Stimulated activated effector memory CD8-positive, alpha-beta T cell treated with anti-CD3 and anti-CD28 coated beads, Interleukin-12 subunit alpha, Interleukin-12 subunit beta, amount 100 ng/mL, for 72 hours (primary cell): ENCODE measurements around the gene STYXL1.
A peak's percentile ranks its signal among the peaks of the same experiment; 100 is the strongest.
"Not testable (repeated sequence)": the region's sequence is repeated elsewhere in the genome, so short reads cannot be mapped to it uniquely, and the experiment has no call there.

Experiments
- ATAC-seq: fragments of 150-1000 bp; cut with Tn5 transposase; 2 replicates; pipeline ENCODE4 v1.10.0; 2021
- DNase-seq, 2 donors: peaks; one replicate each; pipeline ENCODE4 v3.0.0; 2021 to 2022; ENCODE audit warnings: low spot score in 2 of 2
- H3K27ac Mint-ChIP-seq: one replicate; pipeline ENCODE4 v1.8.0; 2022; ENCODE audit warnings: mild to moderate bottlenecking, mixed read lengths
- H3K36me3 Mint-ChIP-seq: one replicate; pipeline ENCODE4 v1.8.0; 2022; ENCODE audit warnings: mild to moderate bottlenecking, mixed read lengths
- H3K4me1 Mint-ChIP-seq: one replicate; pipeline ENCODE4 v1.8.0; 2022; ENCODE audit warnings: mixed read lengths
- H3K4me3 Mint-ChIP-seq: one replicate; pipeline ENCODE4 v1.8.0; 2022; ENCODE audit warnings: mild to moderate bottlenecking, mixed read lengths
- H3K9me3 Mint-ChIP-seq: one replicate; pipeline ENCODE4 v1.8.0; 2022; ENCODE audit warnings: mixed read lengths

Gene STYXL1, protein sequence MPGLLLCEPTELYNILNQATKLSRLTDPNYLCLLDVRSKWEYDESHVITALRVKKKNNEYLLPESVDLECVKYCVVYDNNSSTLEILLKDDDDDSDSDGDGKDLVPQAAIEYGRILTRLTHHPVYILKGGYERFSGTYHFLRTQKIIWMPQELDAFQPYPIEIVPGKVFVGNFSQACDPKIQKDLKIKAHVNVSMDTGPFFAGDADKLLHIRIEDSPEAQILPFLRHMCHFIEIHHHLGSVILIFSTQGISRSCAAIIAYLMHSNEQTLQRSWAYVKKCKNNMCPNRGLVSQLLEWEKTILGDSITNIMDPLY

DNA sequence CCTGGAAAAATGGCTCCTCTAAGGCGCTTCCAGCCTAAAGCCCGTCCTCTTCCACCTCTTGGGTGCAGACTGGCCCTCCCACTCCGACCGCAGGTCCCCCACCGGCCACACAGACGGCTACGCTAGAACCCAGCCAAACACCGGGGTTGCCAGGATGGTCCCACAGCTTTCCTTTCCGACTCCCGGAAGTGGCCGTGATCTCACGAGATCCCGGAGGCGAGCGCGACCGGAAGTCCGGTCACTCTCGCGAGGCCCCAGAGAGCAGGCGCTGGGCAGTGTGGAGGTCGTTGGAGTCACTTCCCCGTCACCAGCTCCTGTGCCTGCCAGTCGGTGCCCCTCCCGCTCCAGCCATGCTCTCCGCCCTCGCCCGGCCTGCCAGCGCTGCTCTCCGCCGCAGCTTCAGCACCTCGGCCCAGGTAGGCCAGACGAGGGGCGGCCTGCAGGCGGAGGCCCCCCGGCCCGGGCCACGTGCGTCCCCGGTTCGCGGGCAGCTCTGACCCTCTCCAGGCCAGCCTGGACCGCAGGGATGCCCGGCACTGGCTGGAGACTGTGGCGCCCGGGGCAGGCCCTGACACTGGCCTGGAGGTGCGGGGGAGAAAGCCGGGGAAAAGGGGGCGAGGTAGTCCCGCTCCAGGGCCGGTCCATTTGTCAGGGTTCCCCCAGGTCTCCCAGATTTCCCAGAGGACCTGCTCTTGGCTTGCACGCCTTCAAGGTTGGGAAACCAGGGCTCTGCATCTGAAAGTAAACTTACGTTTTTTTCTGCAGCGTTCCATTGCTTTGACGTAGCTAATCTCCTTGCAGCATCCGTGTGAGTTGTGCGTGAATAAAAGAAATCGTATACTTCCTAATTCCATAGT, at the start of gene STYXL1, which contains the start of gene MDH2:
Gene STYXL1, minus strand, starts transcription at position 190 of the 857 bp plus-strand sequence. CDS start 17,477 bp downstream, outside the sequence.
Gene MDH2, plus strand, starts transcription at position 296 of the 857 bp plus-strand sequence. Its CDS starts 55 bp downstream, at position 351.
- peaks cover 46% of the 10 kb centered on the region for H3K4me1 Mint-ChIP-seq
- peak within 1 kb of the TSS; percentile 97 for H3K4me3 Mint-ChIP-seq
- ATAC-seq (peak; percentile 98), DNase-seq (peak; percentile 84 to 94)
- H3K27ac Mint-ChIP-seq: peak within 1 kb of the TSS; percentile 100
- H3K36me3 Mint-ChIP-seq: peaks cover 50% of the 10 kb centered on the region
- H3K9me3 Mint-ChIP-seq: peaks cover 3% of the 10 kb centered on the region

DNA sequence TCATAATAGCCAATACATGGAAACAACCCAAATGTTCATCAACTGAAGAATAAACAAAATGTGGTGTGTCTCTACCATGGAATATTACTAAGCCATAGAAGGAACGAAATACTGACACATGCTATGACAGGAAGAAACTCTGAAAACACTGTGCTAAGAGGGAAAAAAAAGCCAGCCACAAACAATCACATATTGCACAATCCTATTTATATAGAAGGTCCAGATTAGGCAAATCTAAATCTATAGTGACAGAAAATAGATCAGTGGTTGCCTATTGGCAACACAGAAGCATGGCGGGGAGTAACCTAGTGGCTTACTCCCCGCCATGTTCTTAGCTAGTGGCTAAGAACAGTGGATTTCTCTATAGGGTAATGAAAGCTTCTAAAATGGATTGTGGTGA, 48.1 kb upstream of the STYXL1 start:
- DNase-seq (no peak), ATAC-seq (no peak)
- H3K4me1 Mint-ChIP-seq: no peaks in the 10 kb centered on the region
- no peaks in the 10 kb centered on the region for H3K9me3 Mint-ChIP-seq
- no peaks in the 10 kb centered on the region for H3K36me3 Mint-ChIP-seq
- H3K4me3 Mint-ChIP-seq: no peak overlapping the region
- no peak overlapping the region for H3K27ac Mint-ChIP-seq

DNA sequence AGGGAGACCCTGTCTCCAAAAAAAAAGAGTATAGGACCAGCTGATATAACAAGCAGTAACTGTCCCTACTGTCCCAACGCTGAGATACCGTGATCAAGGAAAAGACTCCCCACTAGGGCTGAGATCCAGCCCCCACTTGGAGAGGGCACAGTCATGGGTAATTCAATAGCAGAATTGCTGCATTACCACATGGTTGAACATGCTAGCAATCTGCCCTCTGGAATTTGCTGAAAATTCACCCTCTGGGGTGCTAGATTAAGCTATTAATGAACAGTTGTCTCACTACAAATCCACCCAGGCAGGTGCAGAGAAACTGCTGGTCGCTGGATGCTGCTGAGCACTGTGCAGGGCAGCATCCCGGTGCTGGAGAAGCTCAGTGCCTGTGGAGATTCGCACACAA, 46.5 kb upstream of the STYXL1 start:
- not testable (repeated sequence) for ATAC-seq, H3K36me3 Mint-ChIP-seq, H3K27ac Mint-ChIP-seq, DNase-seq, H3K4me3 Mint-ChIP-seq, H3K4me1 Mint-ChIP-seq, H3K9me3 Mint-ChIP-seq

DNA sequence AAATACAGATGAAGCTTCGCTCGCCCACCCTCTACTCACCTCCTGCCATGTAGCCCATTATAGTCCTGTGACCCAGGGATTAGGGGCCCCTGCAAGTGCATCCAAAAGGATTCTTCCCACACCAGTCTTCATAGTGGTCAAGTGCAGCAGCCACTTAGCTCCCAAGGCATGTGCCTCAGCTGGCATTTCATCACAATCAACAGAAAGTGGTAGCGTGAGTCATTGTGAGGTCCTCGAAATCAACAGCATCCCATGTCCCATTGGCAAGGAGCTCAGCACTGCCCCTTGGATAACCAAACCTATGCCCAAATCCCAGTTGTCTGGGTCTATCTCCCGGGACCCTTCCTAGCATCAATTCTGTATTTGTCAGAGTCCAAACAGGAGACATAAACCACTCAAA, 45.7 kb upstream of the STYXL1 start:
- not testable (repeated sequence) for DNase-seq, H3K36me3 Mint-ChIP-seq, H3K27ac Mint-ChIP-seq, ATAC-seq, H3K4me1 Mint-ChIP-seq, H3K9me3 Mint-ChIP-seq, H3K4me3 Mint-ChIP-seq

DNA sequence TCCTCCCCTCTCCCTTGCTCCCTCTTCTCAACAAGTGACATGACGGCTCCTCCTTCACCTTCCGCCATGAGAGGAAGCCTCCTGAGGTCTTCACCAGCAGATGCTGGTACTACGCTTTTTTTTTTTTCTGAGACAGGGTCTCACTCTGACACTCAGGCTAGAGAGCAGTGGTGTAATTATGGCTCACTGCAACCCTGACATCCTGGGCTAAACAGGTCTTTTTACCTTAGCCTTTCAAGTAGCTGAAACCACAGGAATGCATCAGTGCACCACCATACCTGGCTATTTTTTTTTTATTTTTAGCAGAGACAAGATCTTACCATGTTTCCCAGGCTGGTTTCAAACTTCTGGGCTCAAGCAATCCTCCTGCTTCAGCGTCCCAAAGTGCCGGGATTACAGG, 43.7 kb upstream of the STYXL1 start:
- H3K9me3 Mint-ChIP-seq: no peaks in the 10 kb centered on the region
- no peak overlapping the region for H3K27ac Mint-ChIP-seq
- no peaks in the 10 kb centered on the region for H3K4me1 Mint-ChIP-seq
- H3K4me3 Mint-ChIP-seq: no peak overlapping the region
- H3K36me3 Mint-ChIP-seq: no peaks in the 10 kb centered on the region
- DNase-seq: no peak
- ATAC-seq: no peak

DNA sequence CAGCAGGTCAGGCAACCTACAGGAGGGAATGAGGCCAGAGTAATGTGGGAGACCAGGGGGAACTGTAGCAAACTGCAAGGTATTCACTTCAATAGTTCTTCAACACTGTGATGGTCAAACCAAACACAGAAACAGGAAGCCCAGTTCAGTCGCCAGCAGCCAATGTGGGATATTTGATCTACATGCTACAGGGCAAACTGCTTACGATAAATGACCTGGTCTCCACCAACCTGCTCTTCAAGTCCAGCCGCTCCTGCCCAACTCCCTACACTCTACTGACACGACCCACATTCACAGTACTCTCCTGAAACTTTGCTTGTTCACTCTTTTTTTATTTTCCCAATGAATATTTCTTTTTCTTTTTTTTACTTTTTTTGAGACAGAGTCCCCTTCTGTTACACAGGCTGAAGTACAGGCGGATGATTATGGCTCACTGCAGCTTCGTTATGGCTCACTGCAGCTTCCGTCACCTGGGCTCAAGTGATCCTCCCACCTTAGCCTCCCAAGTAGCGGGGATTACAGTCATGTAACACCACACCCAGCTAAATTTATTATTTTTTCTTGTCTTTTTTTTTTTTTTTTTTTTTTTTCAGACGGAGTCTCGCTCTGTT, 42.2 kb upstream of the STYXL1 start:
- no peak for ATAC-seq
- Mint-ChIP-seq H3K27ac (no peak overlapping the region), H3K4me1 (no peaks in the 10 kb centered on the region), H3K4me3 (no peak overlapping the region), H3K9me3 (no peaks in the 10 kb centered on the region), H3K36me3 (no peaks in the 10 kb centered on the region)
- no peak for DNase-seq

DNA sequence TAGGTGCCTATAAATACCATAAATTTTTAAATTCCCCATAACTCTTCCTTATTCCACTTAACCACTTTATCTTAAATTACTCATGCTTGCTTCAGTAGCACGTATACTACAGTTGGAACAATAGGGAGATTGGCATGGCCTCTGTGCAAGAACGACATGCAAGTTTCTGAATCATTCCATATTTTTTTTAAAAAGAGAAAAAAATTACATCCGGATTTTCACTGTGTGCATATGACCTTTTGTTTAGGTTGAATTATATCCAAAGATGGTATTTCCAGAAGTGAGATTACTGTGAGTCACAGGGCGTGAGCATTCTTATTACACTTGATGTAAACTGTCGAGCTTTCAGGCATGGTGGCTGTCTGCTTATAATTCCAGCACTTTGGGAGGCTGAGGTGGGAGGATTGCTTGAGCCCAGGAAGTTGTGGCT, 39.6 kb upstream of the STYXL1 start:
- not testable (repeated sequence) for H3K9me3 Mint-ChIP-seq, H3K36me3 Mint-ChIP-seq, DNase-seq, H3K4me1 Mint-ChIP-seq, ATAC-seq, H3K4me3 Mint-ChIP-seq, H3K27ac Mint-ChIP-seq

DNA sequence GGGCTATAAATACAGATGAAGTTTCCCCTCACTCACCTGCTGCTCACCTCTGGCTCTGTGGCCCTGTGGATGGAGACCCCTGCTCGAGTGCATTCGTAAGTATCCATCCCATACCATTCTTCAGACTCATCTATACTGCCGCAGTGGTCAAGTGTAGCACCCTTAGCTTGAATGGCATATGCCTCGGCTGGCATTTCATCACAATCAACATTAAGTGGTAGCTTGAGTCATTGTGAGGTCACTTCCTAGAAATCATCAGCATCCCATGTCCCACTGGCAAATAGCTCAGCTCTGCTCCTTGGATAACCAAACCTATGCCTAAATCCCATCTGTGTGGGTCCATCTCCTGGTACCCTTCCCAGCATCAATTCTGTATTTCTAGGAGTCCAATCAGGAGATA, 38.3 kb upstream of the STYXL1 start:
- H3K9me3 Mint-ChIP-seq: no peaks in the 10 kb centered on the region
- no peak for DNase-seq
- no peaks in the 10 kb centered on the region for H3K4me1 Mint-ChIP-seq
- no peak overlapping the region for H3K4me3 Mint-ChIP-seq
- no peaks in the 10 kb centered on the region for H3K36me3 Mint-ChIP-seq
- no peak for ATAC-seq
- H3K27ac Mint-ChIP-seq: no peak overlapping the region

DNA sequence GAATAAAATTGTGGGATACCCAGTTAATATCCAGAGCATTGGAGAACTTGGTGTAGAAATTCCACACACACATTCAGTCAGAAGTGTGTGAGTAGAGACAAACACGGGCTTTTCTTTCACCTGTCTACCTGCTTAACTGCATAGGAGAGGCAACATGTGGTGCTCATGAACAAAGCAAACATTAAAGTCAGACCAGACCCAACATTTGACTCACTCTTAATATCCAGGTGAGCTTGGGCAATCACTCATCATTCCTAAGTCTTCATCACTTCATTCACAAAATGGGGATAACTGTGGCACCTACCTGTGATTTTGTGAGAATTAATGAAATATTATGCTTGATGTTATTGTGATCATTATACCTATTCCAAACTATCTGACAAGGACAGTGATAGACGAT, 36.3 kb upstream of the STYXL1 start:
- not testable (repeated sequence) for H3K9me3 Mint-ChIP-seq, ATAC-seq, DNase-seq, H3K4me3 Mint-ChIP-seq, H3K4me1 Mint-ChIP-seq, H3K27ac Mint-ChIP-seq, H3K36me3 Mint-ChIP-seq

DNA sequence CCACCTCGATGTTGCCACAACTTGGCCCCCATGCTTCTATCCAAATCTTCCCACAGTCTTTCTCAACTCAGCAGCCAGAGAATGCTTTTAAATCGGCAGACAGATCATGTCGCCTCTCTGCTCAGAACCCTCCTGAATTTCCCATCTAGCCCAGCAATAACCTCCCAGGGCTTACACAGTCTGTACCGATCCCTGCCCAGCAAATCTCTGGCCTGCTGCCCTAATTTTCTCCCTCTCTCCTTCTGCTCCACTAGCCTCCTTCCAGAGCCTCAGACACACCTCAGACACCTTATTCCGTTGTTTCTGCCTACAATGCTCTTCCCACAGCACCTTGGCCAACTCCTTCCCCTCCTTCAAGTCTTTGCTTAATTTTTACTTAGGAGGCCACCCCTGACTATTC, 32.4 kb upstream of the STYXL1 start:
- DNase-seq: no peak
- peaks cover 8% of the 10 kb centered on the region for H3K4me1 Mint-ChIP-seq
- no peak overlapping the region for H3K4me3 Mint-ChIP-seq
- ATAC-seq: no peak
- peak overlapping the region; percentile 6 for H3K27ac Mint-ChIP-seq
- H3K9me3 Mint-ChIP-seq: no peaks in the 10 kb centered on the region
- H3K36me3 Mint-ChIP-seq: no peaks in the 10 kb centered on the region

DNA sequence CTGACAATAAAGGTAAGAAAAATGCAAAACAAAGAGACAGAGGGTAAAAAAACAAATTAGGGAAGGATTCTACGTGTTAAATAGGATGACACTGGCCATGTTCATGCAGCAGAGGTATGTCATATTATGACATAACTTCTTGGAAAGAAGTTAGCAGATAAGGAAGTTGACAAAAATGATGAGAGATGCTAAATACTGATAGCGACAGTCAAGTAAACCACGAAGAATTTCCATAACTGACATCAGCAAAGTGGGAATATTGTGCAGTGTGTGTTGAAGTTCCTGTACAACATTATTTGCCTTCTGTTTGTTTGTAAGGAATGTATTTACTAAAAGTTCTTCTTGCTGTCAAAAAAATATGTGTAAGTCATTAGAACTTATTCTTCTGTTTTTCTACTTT, 29.6 kb upstream of the STYXL1 start:
- Mint-ChIP-seq H3K9me3 (no peaks in the 10 kb centered on the region), H3K4me3 (peak overlapping the region; percentile 16), H3K27ac (no peak overlapping the region), H3K4me1 (peaks cover 8% of the 10 kb centered on the region), H3K36me3 (no peaks in the 10 kb centered on the region)
- ATAC-seq: no peak
- no peak for DNase-seq

DNA sequence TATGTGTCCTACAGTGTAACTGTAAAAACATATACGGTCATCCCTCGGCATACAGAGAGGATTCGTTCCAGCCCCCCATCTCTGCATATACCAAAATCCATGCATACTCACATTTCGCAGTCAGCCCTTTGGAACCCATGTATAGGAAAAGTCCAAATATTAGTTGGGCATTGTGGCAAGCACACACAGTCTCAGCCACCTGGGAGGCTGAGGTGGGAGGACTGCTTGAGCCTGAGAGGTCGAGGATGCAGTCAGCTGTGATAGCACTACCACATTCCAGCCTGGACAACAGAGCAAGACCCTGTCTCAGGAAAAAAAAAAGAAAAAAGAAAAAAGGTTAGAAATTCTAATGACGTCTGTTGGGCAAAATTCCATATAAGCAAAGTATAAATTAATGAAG, 29.2 kb upstream of the STYXL1 start:
- no peaks in the 10 kb centered on the region for H3K9me3 Mint-ChIP-seq
- H3K4me1 Mint-ChIP-seq: peaks cover 8% of the 10 kb centered on the region
- ATAC-seq (no peak), DNase-seq (no peak)
- no peak overlapping the region for H3K27ac Mint-ChIP-seq
- peak overlapping the region; percentile 16 for H3K4me3 Mint-ChIP-seq
- no peaks in the 10 kb centered on the region for H3K36me3 Mint-ChIP-seq

DNA sequence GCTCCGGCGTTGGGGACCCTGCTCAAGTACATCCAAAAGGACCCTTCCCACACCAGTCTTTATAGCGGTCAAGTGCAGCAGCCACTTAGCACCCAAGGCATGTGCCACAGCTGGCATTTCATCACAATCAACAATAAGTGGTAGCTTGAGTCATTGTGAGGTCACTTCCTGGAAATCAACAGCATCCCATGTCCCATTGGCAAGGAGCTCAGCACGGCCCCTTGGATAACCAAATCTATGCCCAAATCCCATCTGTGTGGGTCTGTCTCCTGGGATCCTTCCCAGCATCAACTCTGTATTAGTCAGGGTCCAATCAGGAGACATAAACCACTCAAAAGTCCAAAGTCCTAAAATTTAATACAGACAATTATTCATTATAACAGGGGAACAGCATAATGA, 27.2 kb upstream of the STYXL1 start:
- H3K9me3 Mint-ChIP-seq: no peaks in the 10 kb centered on the region
- ATAC-seq: no peak
- peaks cover 8% of the 10 kb centered on the region for H3K4me1 Mint-ChIP-seq
- H3K36me3 Mint-ChIP-seq: no peaks in the 10 kb centered on the region
- H3K27ac Mint-ChIP-seq: peak overlapping the region; percentile 13
- H3K4me3 Mint-ChIP-seq: no peak overlapping the region
- no peak for DNase-seq

DNA sequence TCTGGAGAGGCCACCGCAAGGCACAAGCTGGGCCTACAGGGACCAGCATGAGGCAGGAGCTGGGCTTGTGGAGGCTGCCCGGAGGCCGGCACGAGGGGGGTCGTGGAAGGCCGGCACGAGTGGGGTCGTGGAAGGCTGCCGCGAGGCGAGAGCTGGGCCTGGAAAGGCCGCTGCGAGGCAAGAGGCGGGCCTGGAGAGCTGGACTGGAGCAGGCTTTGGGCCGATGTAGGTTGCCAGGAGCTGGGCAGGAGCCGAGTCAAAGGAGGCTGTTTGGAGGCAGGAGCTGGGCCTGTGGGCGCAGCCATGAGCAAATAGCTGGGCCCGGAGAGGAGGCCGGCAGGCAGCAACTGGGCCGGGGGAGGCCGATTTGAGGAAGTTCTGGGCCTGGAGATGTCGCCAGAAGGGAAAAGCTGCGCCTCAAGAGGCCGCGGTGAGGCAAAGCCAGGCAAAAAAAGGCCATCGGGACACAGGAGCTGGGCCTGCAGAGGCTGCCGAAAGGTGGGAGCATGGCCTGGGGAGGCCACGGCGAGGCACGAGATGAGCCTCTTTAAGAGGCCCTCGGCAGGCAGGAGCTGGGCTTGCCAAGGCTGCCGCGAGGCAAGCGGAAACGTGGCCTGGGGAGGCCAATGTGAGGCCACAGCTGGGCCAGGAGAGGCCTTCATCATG, 26.6 kb upstream of the STYXL1 start:
- DNase-seq (no peak), ATAC-seq (no peak)
- Mint-ChIP-seq H3K27ac (no peak overlapping the region), H3K36me3 (no peaks in the 10 kb centered on the region), H3K4me1 (peaks cover 8% of the 10 kb centered on the region), H3K4me3 (no peak overlapping the region), H3K9me3 (no peaks in the 10 kb centered on the region)

DNA sequence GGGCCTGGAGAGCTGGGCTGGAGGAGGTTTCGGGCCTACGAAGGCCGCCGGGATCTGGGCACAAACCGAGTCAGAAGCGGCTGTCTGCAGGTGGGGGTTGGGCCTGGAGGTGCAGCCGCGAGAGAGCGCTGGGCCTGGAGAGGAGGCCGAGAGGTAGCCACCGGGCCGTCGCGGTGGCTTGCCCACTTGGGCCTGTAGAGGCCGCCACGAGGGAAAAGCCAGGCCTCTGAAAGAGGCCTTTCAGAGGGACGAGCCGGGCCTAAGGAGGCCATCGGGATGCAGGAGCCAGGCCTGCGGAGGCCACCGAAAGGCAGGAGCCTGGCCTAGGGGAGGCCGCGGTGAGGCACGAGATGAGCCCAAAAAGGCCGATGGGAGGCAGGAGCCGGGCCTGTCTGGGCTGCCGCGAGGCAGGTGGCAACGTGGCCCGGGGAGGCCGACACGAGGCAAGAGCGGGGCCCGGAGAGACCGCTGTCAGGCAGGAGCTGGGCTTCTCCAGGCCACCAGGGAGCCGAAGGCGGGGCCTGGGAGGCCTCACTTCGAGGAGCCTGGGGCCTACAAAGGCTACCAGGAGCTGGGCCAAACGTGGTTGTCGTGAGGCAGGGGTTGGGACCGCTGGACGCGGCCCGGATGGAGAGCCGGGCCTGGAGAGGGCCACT, 25.7 kb upstream of the STYXL1 start:
- H3K27ac Mint-ChIP-seq: no peak overlapping the region
- ATAC-seq (no peak), DNase-seq (no peak)
- H3K4me3 Mint-ChIP-seq: no peak overlapping the region
- no peaks in the 10 kb centered on the region for H3K36me3 Mint-ChIP-seq
- H3K4me1 Mint-ChIP-seq: peaks cover 8% of the 10 kb centered on the region
- H3K9me3 Mint-ChIP-seq: no peaks in the 10 kb centered on the region
